GM23338 (cell line): Measurements from ENCODE around the gene CCDC187.

Experiments
- CTCF ChIP-seq, 2 experiments: fragments of 200-600 bp in 1 of 2; sonication (generic) in 1 of 2; conservative IDR thresholded peaks; 2 replicates each; pipeline versions ENCODE4 v1.5.1 to v1.6.1; 2016 to 2017; ENCODE audit warnings: antibody characterized with exemption in 2 of 2, low read depth in 2 of 2, mild to moderate bottlenecking in 2 of 2, moderate library complexity in 1 of 2
- EZH2 ChIP-seq: fragments of 200-600 bp; sonication (generic); IDR thresholded peaks from one replicate; pipeline ENCODE4 v1.8.0; 2017; ENCODE audit warnings: antibody characterized with exemption, mild to moderate bottlenecking, low read depth; ENCODE audit not compliant: unreplicated experiment
- EZH2phosphoT487 ChIP-seq: fragments of 200-600 bp; sonication (generic); IDR thresholded peaks from one replicate; pipeline ENCODE4 v1.8.1; 2018; ENCODE audit warnings: antibody characterized with exemption; ENCODE audit not compliant: unreplicated experiment
- JUNB ChIP-seq: IDR thresholded peaks from one replicate; pipeline ENCODE4 v1.6.1; 2016; ENCODE audit warnings: antibody characterized with exemption; ENCODE audit not compliant: unreplicated experiment
- POLR2AphosphoS5 ChIP-seq: IDR thresholded peaks from 2 replicates; pipeline ENCODE4 v1.6.1; 2016; ENCODE audit warnings: antibody characterized with exemption, low read depth
- REST ChIP-seq: IDR thresholded peaks from one replicate; pipeline ENCODE4 v1.6.1; 2018; ENCODE audit warnings: antibody characterized with exemption; ENCODE audit not compliant: unreplicated experiment

GRCh38 chr9:136352682-136353081 is 48.8 kb upstream of the CCDC187 start:
- TF ChIP-seq CTCF (conservative IDR thresholded peaks at IDR 0.05; ENCODE audit: low read depth in 2 of 2) (no peak), REST (no peak), JUNB (no peak), POLR2AphosphoS5 (no peak), EZH2 (no peak), EZH2phosphoT487 (no peak)
